ENCODE measurements around the gene TRAPPC12. TPM values are rescaled to one million over a fixed set of nuclear protein-coding genes. Genes with fewer than 3 reads are reported as not detected.

Gene TRAPPC12
- total and polyA plus RNA-seq, 8 donors = 83.0 to 119 (median 100.0) TPM

- Histone ChIP-seq H3K4me1 (peaks cover 12 to 18% of the 10 kb centered on the region in 2 donors), H3K9me3 (no peaks in the 10 kb centered on the region), H3K36me3 (no peaks in the 10 kb centered on the region), H3K27ac (no peak overlapping the region), H3K27me3 (no peaks in the 10 kb centered on the region), H3K4me3 (no peak overlapping the region)
- DNase-seq = peak in 1 of 4 donors; percentile 76
- TF ChIP-seq, protein P1, sequence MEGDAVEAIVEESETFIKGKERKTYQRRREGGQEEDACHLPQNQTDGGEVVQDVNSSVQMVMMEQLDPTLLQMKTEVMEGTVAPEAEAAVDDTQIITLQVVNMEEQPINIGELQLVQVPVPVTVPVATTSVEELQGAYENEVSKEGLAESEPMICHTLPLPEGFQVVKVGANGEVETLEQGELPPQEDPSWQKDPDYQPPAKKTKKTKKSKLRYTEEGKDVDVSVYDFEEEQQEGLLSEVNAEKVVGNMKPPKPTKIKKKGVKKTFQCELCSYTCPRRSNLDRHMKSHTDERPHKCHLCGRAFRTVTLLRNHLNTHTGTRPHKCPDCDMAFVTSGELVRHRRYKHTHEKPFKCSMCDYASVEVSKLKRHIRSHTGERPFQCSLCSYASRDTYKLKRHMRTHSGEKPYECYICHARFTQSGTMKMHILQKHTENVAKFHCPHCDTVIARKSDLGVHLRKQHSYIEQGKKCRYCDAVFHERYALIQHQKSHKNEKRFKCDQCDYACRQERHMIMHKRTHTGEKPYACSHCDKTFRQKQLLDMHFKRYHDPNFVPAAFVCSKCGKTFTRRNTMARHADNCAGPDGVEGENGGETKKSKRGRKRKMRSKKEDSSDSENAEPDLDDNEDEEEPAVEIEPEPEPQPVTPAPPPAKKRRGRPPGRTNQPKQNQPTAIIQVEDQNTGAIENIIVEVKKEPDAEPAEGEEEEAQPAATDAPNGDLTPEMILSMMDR (IDR thresholded peaks at IDR 0.05) = no peak
- no peak for ATAC-seq
- intact Hi-C loops (cut with DNase I) = no loop called here
These were observed 148.6 kb downstream of the TRAPPC12 start for GRCh38 chr2:3527886-3528785.

Other genes starting within 250 kb of the TRAPPC12 start
- gene EIPR1, start 1.9 kb upstream of the TRAPPC12 start, total RNA-seq = 10 to 100 TPM; 18.2 to 22.3 TPM
- gene EIPR1, start 1.9 kb upstream of the TRAPPC12 start, polyA plus RNA-seq (ENCODE audit: insufficient read length in 6 of 6) = 10 to 100 TPM; 18.1 to 24.4 (median 21.0) TPM
- 10 to 100 TPM; 72.0 to 83.8 TPM for gene ADI1, start 139.8 kb downstream of the TRAPPC12 start, total RNA-seq
- 10 to 100 TPM; 34.8 to 45.1 (median 39.5) TPM for gene ADI1, start 139.8 kb downstream of the TRAPPC12 start, polyA plus RNA-seq (ENCODE audit: insufficient read length in 6 of 6)
- 10 to 100 TPM; 16.1 to 22.8 TPM for gene RNASEH1, start 178.6 kb downstream of the TRAPPC12 start, total RNA-seq
- gene RNASEH1, start 178.6 kb downstream of the TRAPPC12 start, polyA plus RNA-seq (ENCODE audit: insufficient read length in 6 of 6) = 10 to 100 TPM; 17.8 to 21.8 (median 18.8) TPM
- 1,000 to 10,000 TPM in 1 of 2 donors, 100 to 1,000 TPM in 1; 909 to 1,079 TPM for gene RPS7, start 195.6 kb downstream of the TRAPPC12 start, total RNA-seq
- 1,000 to 10,000 TPM; 1,866 to 2,291 (median 2,093) TPM for gene RPS7, start 195.6 kb downstream of the TRAPPC12 start, polyA plus RNA-seq (ENCODE audit: insufficient read length in 6 of 6)
- 1 to 10 TPM in 1 of 2 donors, under 1 TPM in 1; 0.84 to 1.4 TPM for gene COLEC11, start 215.4 kb downstream of the TRAPPC12 start, total RNA-seq
- 1 to 10 TPM; 3.3 to 7.1 (median 4.8) TPM for gene COLEC11, start 215.4 kb downstream of the TRAPPC12 start, polyA plus RNA-seq (ENCODE audit: insufficient read length in 6 of 6)

Measured in left lung (tissue), 10 donors.